CD4-positive, alpha-beta T cell (primary cell): ENCODE measurements around the gene MAP3K4. TPM values are rescaled to one million over a fixed set of nuclear protein-coding genes. Genes with fewer than 3 reads are reported as not detected.

Source experiments
- ATAC-seq: fragments of 200-7000 bp; cut with Tn5 transposase; one replicate; pipeline ENCODE4 v1.10.0; 2022; ENCODE audit warnings: mild to moderate bottlenecking; ENCODE audit not compliant: poor library complexity
- CTCF ChIA-PET: fragments of 350-600 bp; sonication (Branson Sonifier 250); formaldehyde crosslinking; loops from one replicate; lab custom pipeline; 2021; ENCODE audit warnings: antibody characterized with exemption, inconsistent platforms; lab: Charles Lee
- POLR2A ChIA-PET: fragments of 350-600 bp; sonication (Branson Sonifier 250); formaldehyde crosslinking; loops from one replicate; lab custom pipeline; 2021; ENCODE audit warnings: antibody characterized with exemption, inconsistent platforms; lab: Charles Lee
- DNase-seq, 14 experiments: peaks; one replicate each; pipeline ENCODE4 v3.0.0-alpha.2; 2013 to 2020; ENCODE audit warnings: mixed read lengths in 2 of 14
- H3K27ac ChIP-seq, 2 donors: one replicate each; pipeline versions ENCODE4 v1.5.1 to v1.7.0; 2013; ENCODE audit warnings: low read length in 2 of 2, low read depth in 1 of 2, mild to moderate bottlenecking in 1 of 2
- H3K27me3 ChIP-seq, 2 experiments: 1 replicate in 1 of 2; 2 replicates in 1 of 2; pipeline versions ENCODE4 v1.6.1 to v1.7.0; 2013; ENCODE audit warnings: low read length in 2 of 2, control low read depth in 1 of 2, mild to moderate bottlenecking in 1 of 2, moderate library complexity in 1 of 2; ENCODE audit not compliant: insufficient read depth in 2 of 2, control insufficient read depth in 1 of 2
- H3K36me3 ChIP-seq: one replicate; pipeline ENCODE4 v1.6.1; 2013; ENCODE audit warnings: low read length, control low read depth; ENCODE audit not compliant: insufficient read depth
- H3K4me1 ChIP-seq: one replicate; pipeline ENCODE4 v1.6.1; 2013; ENCODE audit warnings: low read length, control low read depth; ENCODE audit not compliant: insufficient read depth
- H3K4me3 ChIP-seq: one replicate; pipeline ENCODE4 v1.5.1; 2013; ENCODE audit warnings: mild to moderate bottlenecking, low read length, moderate library complexity
- H3K9me3 ChIP-seq, 2 experiments: 1 replicate in 1 of 2; 2 replicates in 1 of 2; pipeline versions ENCODE4 v1.6.1 to v1.7.0; 2013; ENCODE audit warnings: low read length in 2 of 2, mild to moderate bottlenecking in 2 of 2, control low read depth in 1 of 2, moderate library complexity in 1 of 2; ENCODE audit not compliant: control insufficient read depth in 1 of 2, insufficient read depth in 1 of 2
- H3K27ac Mint-ChIP-seq: one replicate; pipeline ENCODE4 v1.8.0; 2020; ENCODE audit warnings: mixed read lengths
- H3K27me3 Mint-ChIP-seq: one replicate; pipeline ENCODE4 v1.8.0; 2021; ENCODE audit warnings: mixed read lengths
- H3K36me3 Mint-ChIP-seq: one replicate; pipeline ENCODE4 v1.8.0; 2021; ENCODE audit warnings: low read depth, mixed read lengths
- H3K4me1 Mint-ChIP-seq: one replicate; pipeline ENCODE4 v1.8.0; 2021; ENCODE audit warnings: low read depth, mixed read lengths
- H3K4me3 Mint-ChIP-seq: one replicate; pipeline ENCODE4 v1.8.0; 2020; ENCODE audit warnings: mild to moderate bottlenecking, mixed read lengths
- H3K9me3 Mint-ChIP-seq: one replicate; pipeline ENCODE4 v1.8.0; 2020; ENCODE audit warnings: mixed read lengths
- intact Hi-C, 2 experiments: fragments of 100-400 bp; cut with DNase I in 1 of 2; cut with micrococcal nuclease in 1 of 2; formaldehyde crosslinking; loops; one replicate each; pipeline versions ENCODE4 v1.15.1 to v1.9.0; 2023 to 2025; cut with DNase I, micrococcal nuclease
- total RNA-seq, 174 experiments: library from RNA in 2 of 174; stranded (reverse) in 2 of 174; gene quantifications; one replicate each; pipeline ENCODE4 v1.2.3 and lab custom pipeline; 2021 to 2026
- TF ChIP-seq, protein P1 (sequence below): fragments of 200-600 bp; IDR thresholded peaks from one replicate; pipeline ENCODE4 v1.8.0; 2022; ENCODE audit warnings: antibody characterized with exemption, mild to moderate bottlenecking

The MAP3K4 gene
- total RNA-seq, 2 experiments from 2014 or later = 75.5 to 80.3 TPM

DNA sequence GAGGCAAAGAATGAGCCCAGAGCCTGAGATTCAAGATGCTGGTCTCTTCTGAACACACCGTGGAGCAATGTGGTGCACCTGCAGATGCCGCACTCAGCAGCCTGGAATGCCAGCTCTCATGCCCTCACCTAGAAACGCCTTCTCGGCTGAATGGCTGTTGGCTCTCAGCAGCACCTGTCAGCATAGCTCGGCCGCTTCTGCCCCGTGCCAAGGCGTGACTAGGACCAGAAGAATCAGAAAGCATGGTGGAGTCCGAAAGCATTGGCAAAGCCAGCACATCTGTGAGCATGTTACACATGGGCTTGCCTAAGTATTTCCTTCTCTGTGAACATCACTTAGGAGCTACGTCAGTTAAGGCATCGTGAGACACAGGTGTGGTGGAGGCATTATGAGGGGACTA, 140.8 kb downstream of the MAP3K4 start:
- CTCF ChIA-PET = no interaction called here
- ATAC-seq = no peak
- peaks cover 23% of the 10 kb centered on the region for H3K36me3 Mint-ChIP-seq
- peaks cover 17% of the 10 kb centered on the region for H3K4me1 Mint-ChIP-seq
- intact Hi-C loops = no loop called here
- Histone ChIP-seq H3K36me3 (peaks cover 10% of the 10 kb centered on the region), H3K4me3 (no peak overlapping the region), H3K9me3 (no peaks in the 10 kb centered on the region), H3K27me3 (no peaks in the 10 kb centered on the region), H3K27ac (no peak overlapping the region), H3K4me1 (peaks cover 6% of the 10 kb centered on the region)
- H3K27ac Mint-ChIP-seq = peak overlapping the region; percentile 7
- POLR2A ChIA-PET = no interaction called here
- no peaks in the 10 kb centered on the region for H3K27me3 Mint-ChIP-seq
- H3K9me3 Mint-ChIP-seq = no peaks in the 10 kb centered on the region
- no peak overlapping the region for H3K4me3 Mint-ChIP-seq
- TF ChIP-seq, protein P1, sequence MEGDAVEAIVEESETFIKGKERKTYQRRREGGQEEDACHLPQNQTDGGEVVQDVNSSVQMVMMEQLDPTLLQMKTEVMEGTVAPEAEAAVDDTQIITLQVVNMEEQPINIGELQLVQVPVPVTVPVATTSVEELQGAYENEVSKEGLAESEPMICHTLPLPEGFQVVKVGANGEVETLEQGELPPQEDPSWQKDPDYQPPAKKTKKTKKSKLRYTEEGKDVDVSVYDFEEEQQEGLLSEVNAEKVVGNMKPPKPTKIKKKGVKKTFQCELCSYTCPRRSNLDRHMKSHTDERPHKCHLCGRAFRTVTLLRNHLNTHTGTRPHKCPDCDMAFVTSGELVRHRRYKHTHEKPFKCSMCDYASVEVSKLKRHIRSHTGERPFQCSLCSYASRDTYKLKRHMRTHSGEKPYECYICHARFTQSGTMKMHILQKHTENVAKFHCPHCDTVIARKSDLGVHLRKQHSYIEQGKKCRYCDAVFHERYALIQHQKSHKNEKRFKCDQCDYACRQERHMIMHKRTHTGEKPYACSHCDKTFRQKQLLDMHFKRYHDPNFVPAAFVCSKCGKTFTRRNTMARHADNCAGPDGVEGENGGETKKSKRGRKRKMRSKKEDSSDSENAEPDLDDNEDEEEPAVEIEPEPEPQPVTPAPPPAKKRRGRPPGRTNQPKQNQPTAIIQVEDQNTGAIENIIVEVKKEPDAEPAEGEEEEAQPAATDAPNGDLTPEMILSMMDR = no peak
- DNase-seq = no peak

DNA sequence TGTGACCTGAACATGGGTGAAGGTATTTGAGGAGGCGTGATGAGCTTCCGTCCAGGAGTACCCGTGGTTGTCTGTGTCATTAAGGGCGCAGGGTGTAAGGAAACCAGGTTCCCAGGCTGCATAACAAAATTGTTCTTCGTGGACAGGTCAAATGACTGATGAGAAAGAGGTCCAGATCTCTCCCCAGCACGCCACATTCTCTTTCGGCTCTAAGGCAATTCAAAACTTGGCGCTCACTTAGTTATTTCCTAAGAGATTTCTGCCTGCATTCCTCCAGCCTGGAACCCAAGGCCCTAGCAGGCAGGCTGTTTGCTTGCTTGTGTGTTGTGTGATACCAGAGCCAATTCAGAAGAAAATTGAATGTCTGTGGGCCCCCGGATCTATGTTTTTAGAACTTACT, 142.4 kb downstream of the MAP3K4 start:
- Histone ChIP-seq H3K4me1 (no peaks in the 10 kb centered on the region), H3K4me3 (no peak overlapping the region), H3K27ac (no peak overlapping the region), H3K9me3 (no peaks in the 10 kb centered on the region), H3K27me3 (no peaks in the 10 kb centered on the region), H3K36me3 (peaks cover 10% of the 10 kb centered on the region)
- H3K4me1 Mint-ChIP-seq = peaks cover 4% of the 10 kb centered on the region
- H3K9me3 Mint-ChIP-seq = no peaks in the 10 kb centered on the region
- CTCF ChIA-PET = no interaction called here
- intact Hi-C loops = no loop called here
- no peak overlapping the region for H3K4me3 Mint-ChIP-seq
- no peak for DNase-seq
- no peak overlapping the region for H3K27ac Mint-ChIP-seq
- TF ChIP-seq, protein P1 = no peak
- H3K36me3 Mint-ChIP-seq = peaks cover 8% of the 10 kb centered on the region
- ATAC-seq = no peak
- H3K27me3 Mint-ChIP-seq = no peaks in the 10 kb centered on the region
- POLR2A ChIA-PET = no interaction called here

GRCh38 chr6:161134550-161135298, 143.2 kb downstream of the MAP3K4 start:
- Histone ChIP-seq H3K27ac (no peak overlapping the region), H3K9me3 (no peaks in the 10 kb centered on the region), H3K4me1 (no peaks in the 10 kb centered on the region), H3K4me3 (no peak overlapping the region), H3K36me3 (peaks cover 10% of the 10 kb centered on the region), H3K27me3 (no peaks in the 10 kb centered on the region)
- ATAC-seq (no peak), DNase-seq (no peak)
- no peaks in the 10 kb centered on the region for H3K4me1 Mint-ChIP-seq
- H3K4me3 Mint-ChIP-seq = no peak overlapping the region
- H3K27me3 Mint-ChIP-seq = no peaks in the 10 kb centered on the region
- POLR2A ChIA-PET = no interaction called here
- CTCF ChIA-PET = interaction anchor here (1.4 kb wide), 1 partner anchor 236 kb away, joined by 3 read pairs; no protein-coding TSS in a partner anchor
- H3K27ac Mint-ChIP-seq = no peak overlapping the region
- no peaks in the 10 kb centered on the region for H3K9me3 Mint-ChIP-seq
- intact Hi-C loops = no loop called here
- H3K36me3 Mint-ChIP-seq = peaks cover 6% of the 10 kb centered on the region
- TF ChIP-seq, protein P1 = no peak
